ENCODE results near the gene CPNE1.
A peak's percentile ranks its signal among the peaks of the same experiment; 100 is the strongest.

CPNE1 gene

DNA sequence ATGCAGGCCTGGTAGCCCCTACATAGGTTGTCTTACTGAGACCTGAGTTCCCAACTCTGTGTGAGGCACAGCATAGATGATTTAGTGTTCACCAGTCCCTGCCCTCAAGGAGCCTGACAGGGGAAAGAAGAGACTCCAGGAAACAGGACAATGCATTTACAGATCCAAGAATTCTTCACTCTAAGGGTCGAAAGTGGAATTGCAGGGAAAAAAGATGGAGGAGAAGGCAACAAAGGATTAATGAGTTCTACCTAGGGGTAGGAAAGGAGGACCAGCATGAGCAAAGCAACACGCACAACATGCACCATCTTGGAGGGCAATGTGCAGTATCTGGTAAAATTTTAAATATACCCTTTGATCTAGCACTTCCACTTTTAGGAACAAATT is 43.1 kb downstream of the CPNE1 start:
- no peak overlapping the region for H3K27ac ChIP-seq (ENCODE audit: poor library complexity, severe bottlenecking)
- no peak for DNase-seq (ENCODE audit: low spot score)
- TF ChIP-seq CTCF (IDR thresholded peaks at IDR 0.05; ENCODE audit: poor library complexity, severe bottlenecking) = peak; percentile 33

GRCh38 chr20:35620818-35621559 is 43.7 kb downstream of the CPNE1 start:
- TF ChIP-seq CTCF (IDR thresholded peaks at IDR 0.05; ENCODE audit: poor library complexity, severe bottlenecking) = no peak
- Histone ChIP-seq H3K36me3 (ENCODE audit: low read depth) (peaks cover 30% of the 10 kb centered on the region), H3K9me3 (ENCODE audit: severe bottlenecking) (no peaks in the 10 kb centered on the region), H3K27me3 (ENCODE audit: insufficient read depth, poor library complexity, severe bottlenecking) (no peaks in the 10 kb centered on the region), H3K4me3 (ENCODE audit: severe bottlenecking) (no peak overlapping the region), H3K27ac (ENCODE audit: poor library complexity, severe bottlenecking) (no peak overlapping the region), H3K4me1 (ENCODE audit: insufficient read depth, poor library complexity, severe bottlenecking) (peaks cover 7% of the 10 kb centered on the region)
- ATAC-seq (ENCODE audit: low read depth) (no peak), DNase-seq (ENCODE audit: low spot score) (peak; percentile 80)

More for the DNA sequence above, 43.1 kb downstream of the CPNE1 start:
- Histone ChIP-seq H3K27me3 (ENCODE audit: insufficient read depth, poor library complexity, severe bottlenecking) (no peaks in the 10 kb centered on the region), H3K4me3 (ENCODE audit: severe bottlenecking) (no peak overlapping the region), H3K9me3 (ENCODE audit: severe bottlenecking) (no peaks in the 10 kb centered on the region), H3K4me1 (ENCODE audit: insufficient read depth, poor library complexity, severe bottlenecking) (peaks cover 7% of the 10 kb centered on the region), H3K36me3 (ENCODE audit: low read depth) (peaks cover 35% of the 10 kb centered on the region)
- ATAC-seq (ENCODE audit: low read depth) = no peak

DNA sequence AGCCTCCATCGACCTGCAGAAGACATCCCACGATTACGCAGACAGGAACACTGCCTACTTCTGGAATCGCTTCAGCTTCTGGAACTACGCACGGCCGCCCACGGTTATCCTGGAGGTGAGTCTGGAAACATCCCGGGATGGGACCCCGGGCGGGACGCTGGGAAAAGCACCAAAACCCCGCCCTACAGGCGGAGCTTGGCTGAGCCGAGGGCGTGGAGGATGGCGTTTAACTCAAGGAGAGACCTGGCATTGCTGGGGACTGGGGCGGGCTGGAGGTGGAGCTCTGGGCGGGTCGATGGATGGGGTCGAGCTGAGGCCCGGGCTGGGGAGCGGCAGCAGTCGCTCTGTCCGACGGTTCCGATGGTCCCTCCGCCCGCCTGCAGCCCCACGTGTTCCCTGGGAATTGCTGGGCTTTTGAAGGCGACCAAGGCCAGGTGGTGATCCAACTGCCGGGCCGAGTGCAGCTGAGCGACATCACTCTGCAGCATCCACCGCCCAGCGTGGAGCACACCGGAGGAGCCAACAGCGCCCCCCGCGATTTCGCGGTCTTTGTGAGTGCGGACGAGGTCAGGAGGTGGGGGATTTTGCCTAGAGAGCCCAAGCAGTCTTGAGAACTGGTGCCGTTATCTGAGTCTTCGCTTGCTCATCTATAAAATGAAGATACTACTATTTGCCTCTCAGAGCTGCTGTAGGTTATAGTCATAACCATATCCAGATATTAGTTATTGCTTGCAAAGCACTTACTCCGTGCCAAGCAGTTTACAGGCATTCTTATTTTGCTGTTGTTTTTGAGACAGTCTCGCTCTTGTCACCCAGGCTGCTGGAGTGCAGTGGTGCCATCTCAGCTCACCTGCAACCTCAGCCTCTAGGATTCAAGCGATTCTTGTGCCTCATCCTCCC is 45.3 kb downstream of the CPNE1 start:
- peaks cover 7% of the 10 kb centered on the region for H3K4me1 ChIP-seq (ENCODE audit: insufficient read depth, poor library complexity, severe bottlenecking)
- H3K27me3 ChIP-seq (ENCODE audit: insufficient read depth, poor library complexity, severe bottlenecking) = no peaks in the 10 kb centered on the region
- TF ChIP-seq CTCF (IDR thresholded peaks at IDR 0.05; ENCODE audit: poor library complexity, severe bottlenecking) = peak; percentile 99
- H3K9me3 ChIP-seq (ENCODE audit: severe bottlenecking) = no peaks in the 10 kb centered on the region
- H3K36me3 ChIP-seq (ENCODE audit: low read depth) = peaks cover 15% of the 10 kb centered on the region; the same call in 1 of the 2 replicates
- H3K27ac ChIP-seq (ENCODE audit: poor library complexity, severe bottlenecking) = peak overlapping the region; percentile 69
- peak overlapping the region; percentile 37 for H3K4me3 ChIP-seq (ENCODE audit: severe bottlenecking)
- DNase-seq (ENCODE audit: low spot score) (peak; percentile 99), ATAC-seq (ENCODE audit: low read depth) (peak; percentile 72)

- no peaks in the 10 kb centered on the region for H3K27me3 ChIP-seq (ENCODE audit: insufficient read depth, poor library complexity, severe bottlenecking)
- peak overlapping the region; percentile 37 for H3K4me3 ChIP-seq (ENCODE audit: severe bottlenecking)
- H3K4me1 ChIP-seq (ENCODE audit: insufficient read depth, poor library complexity, severe bottlenecking) = peaks cover 7% of the 10 kb centered on the region
- DNase-seq (ENCODE audit: low spot score) (peak; percentile 86), ATAC-seq (ENCODE audit: low read depth) (peak; percentile 2)
- H3K9me3 ChIP-seq (ENCODE audit: severe bottlenecking) = no peaks in the 10 kb centered on the region
- no peak for TF ChIP-seq CTCF (IDR thresholded peaks at IDR 0.05; ENCODE audit: poor library complexity, severe bottlenecking)
- peak overlapping the region; percentile 69 for H3K27ac ChIP-seq (ENCODE audit: poor library complexity, severe bottlenecking)
- H3K36me3 ChIP-seq (ENCODE audit: low read depth) = peaks cover 13% of the 10 kb centered on the region; the same call in 1 of the 2 replicates
These were observed 46.2 kb downstream of the CPNE1 start for GRCh38 chr20:35618263-35619131.

Data from RWPE2 (cell line).